ENCODE data around the gene PDE7B.
A peak's percentile ranks its signal among the peaks of the same experiment; 100 is the strongest.

The PDE7B gene

GRCh38 chr6:136035378-136036070 lies 184.0 kb downstream of the PDE7B start:
- no peak for DNase-seq

GRCh38 chr6:136036071-136036380 lies 184.5 kb downstream of the PDE7B start:
- DNase-seq, result no peak

DNA sequence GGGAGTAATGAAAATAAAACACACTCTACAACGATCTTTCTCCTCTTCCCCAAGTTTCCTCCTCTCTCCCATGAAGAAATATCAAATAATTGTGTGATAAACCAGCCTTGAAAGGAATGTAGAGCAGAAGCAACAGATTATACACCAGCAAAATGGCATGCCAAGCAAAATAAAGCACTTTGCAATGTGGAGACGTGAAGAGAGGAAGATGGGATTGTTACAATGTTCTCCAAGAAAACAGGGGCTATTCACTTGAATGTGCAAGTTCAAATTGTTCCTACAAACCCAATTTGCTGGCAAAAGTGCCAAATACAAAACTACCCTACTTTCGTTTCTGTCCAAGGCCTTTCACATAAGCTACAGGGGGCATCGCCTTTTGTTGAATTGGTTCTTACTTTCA lies 185.1 kb downstream of the PDE7B start:
- DNase-seq, result no peak

- DNase-seq, result no peak
These were observed 185.9 kb downstream of the PDE7B start for GRCh38 chr6:136037242-136037875.

- DNase-seq, result peak; percentile 65
These were observed 186.5 kb downstream of the PDE7B start for GRCh38 chr6:136037876-136038460.

GRCh38 chr6:136038531-136038930 lies 187.0 kb downstream of the PDE7B start:
- no peak for DNase-seq

DNA sequence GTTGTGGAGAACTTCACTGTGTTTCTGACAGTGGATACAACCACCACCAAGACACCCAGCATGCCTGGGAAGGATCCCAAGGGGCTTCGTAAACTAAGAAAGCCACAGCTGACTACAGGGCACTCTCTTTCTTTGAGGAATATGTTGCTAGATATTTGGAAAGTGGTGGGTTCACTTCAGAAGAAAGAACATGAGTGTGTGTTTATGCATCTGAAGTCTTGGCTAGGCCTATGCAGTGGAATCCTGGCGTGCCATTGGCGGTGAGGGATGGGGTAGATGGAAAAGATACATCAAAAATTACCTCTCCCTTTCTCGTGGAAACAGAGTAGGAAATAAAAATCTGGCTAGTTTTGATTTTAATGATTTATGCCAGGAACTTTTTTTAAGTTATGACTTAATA lies 187.7 kb downstream of the PDE7B start:
- DNase-seq, result no peak

GRCh38 chr6:136050475-136050874 lies 199.0 kb downstream of the PDE7B start:
- DNase-seq, result no peak

DNA sequence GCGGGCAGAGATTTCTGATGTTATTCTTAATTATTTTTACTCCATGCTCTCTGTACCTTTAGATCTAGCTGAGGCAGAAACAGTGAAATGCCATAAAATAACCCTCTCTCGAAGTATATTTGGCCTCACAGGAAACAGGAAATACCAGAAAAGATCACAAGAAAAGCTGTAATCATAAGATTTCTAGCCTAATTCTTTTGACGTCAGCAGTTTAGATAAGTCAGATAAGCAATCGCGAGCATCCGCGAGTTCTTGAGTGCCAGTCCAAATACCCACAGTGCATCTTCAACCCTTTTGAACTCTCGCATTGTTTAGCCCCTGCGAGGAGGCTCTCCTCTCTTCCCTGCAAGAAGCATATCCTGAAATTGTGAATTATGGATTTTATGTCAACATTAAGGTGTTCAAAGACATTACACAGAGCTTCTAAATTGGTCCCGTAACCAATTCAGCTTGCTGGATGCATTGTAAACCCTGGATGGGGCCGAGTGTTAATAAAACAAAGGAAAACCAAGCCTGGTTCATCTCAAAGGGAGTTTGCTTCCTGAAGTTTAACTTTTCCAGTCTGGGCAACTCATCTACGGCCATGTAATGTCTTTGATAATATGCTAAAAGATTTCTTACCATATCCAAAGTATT lies 199.8 kb downstream of the PDE7B start:
- no peak for DNase-seq

GRCh38 chr6:136052031-136052430 lies 200.5 kb downstream of the PDE7B start:
- no peak for DNase-seq

DNA sequence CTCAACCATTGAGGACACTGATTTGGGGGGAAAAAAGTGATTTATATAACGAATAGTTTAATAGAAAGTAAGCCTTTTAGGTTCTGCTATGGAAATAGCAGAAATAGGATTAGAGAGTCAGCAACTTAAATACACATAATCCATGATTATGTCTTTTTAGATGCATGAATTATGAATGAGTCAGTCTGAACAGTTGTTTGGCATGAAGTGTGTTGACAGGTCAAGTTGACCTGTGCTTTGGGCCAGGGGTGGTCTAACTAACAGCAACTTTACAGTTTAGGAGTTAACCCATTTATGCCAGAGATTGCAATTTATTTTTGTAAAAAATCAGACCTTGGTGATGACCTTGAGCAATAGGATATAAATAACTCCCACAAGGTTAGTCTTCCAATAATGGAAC lies 207.4 kb downstream of the PDE7B start:
- no peak for DNase-seq

DNA sequence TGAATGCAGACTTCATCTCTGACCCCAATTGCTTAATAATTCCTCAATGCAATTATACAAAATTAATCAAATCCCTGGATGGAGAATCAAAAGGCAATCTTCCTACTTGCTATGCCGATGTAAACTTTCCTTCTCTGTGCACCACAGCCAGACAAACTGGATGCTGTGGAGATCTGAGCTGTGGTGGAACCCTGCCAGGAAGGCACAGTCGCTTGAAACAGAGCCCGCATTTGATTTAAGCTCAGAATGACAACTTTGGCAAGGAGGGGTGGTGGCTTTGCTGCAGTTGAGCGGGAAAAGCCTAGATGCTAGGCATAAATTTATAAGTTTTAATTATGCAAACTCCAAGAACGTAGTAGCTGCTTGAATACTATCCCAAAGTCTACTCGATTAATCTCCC lies 207.8 kb downstream of the PDE7B start:
- DNase-seq, result no peak

DNA sequence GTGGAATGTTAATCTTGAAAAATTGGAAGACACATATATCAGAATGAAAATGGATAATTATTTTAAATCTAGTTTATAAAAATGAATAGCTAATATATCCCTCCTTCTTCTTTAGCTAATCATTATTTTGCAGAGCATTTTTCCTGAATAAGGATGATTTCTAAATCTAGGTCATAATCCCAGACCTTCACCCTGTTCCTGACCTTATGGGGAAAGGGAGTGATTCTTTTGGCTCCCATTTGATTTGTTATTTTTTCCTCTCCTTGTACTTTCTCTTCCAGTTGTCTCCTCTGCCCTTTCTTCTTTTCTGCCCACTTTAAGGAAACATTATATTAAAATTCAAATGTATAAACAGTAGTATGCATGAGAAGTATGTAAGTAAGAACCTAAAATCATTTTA lies 208.6 kb downstream of the PDE7B start:
- no peak for DNase-seq

DNA sequence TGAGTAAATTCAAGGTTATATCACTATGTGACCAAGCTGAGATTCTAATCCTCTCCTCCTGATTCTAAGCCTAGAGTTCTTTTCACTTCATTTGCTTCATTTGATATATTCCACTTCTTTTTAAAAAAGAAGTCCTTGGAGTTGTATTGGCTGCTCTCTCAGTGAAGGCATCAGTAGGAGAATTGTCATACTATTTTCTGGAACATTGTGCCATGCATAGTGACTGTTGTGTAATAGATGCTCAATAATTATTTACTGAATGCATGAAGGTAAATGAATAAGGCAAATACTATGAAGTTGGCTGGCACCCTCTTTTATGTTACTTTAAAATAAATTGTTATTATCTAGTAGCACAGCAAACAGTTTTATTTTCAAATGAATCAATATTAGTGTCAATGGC lies 209.3 kb downstream of the PDE7B start:
- DNase-seq, result no peak

GRCh38 chr6:136061701-136062100 lies 210.2 kb downstream of the PDE7B start:
- DNase-seq, result no peak

- no peak for DNase-seq
These were observed 211.6 kb downstream of the PDE7B start for GRCh38 chr6:136063096-136063495.

GRCh38 chr6:136066005-136066404 lies 214.5 kb downstream of the PDE7B start:
- DNase-seq, result no peak

DNA sequence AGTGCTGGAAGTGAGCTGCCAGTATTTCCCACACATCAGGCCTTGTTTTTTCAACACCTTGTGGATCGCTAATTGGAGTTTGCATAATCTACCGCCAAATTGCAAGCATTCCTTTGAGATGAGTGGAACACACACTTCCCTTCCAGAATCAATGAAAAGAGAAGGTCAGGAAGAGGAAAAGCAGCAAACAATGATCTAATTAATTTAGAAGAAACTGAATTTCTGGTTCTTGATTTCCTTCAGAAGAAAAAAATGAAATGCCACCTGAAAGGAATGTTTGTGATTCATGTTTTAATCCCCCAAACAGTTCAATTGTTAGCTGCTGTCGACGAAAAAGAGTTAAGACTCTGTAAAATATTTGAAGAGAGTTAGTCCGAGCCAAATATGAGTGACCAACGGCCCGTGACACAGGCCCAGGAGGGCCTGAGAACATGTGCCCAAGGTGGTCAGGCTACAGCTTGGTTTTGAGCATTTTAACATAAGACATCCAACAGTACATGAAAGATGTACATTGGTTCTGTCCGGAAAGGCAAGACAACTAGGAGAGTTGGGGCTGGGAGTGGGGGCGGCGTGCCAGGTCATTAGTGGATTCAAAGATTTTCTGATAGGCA lies 216.3 kb downstream of the PDE7B start:
- no peak for DNase-seq

DNA sequence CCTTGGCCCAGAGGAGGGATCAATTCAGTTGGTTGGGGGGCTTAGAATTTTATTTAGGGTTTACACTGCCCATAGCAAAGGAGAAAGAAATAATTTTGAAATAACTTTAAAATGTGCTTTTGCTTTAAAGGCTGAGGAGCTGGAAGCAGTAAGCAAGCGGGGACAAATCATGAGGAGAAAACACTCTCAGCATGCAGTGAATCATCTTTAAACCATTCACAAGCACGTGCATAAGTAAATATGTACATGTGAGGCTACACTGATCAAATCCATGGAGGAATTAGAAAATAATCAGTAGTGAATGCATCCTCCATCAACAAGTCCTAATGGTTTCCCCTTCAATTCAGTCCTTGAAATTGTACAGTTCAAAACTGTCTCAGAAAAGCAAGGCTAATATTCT lies 217.6 kb downstream of the PDE7B start:
- no peak for DNase-seq

DNA sequence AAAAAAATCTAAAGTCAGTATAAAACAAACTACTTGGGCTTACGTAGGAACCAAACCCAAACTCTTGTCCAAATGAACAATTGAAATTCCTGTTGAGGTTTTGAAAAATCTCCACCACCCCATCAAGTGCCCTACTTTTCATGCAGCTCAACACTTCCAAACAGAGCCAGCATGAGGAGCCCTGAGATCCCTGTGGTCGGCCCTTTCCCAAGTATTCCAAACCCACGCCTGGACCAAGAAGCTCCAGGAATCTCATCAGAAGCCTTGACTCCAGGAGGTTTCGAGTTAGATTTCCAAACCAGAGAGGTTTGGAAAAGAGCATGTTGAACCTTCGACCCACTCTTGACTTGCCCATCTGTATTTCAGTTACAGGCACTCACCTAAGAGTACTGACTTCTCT lies 219.3 kb downstream of the PDE7B start:
- no peak for DNase-seq

DNA sequence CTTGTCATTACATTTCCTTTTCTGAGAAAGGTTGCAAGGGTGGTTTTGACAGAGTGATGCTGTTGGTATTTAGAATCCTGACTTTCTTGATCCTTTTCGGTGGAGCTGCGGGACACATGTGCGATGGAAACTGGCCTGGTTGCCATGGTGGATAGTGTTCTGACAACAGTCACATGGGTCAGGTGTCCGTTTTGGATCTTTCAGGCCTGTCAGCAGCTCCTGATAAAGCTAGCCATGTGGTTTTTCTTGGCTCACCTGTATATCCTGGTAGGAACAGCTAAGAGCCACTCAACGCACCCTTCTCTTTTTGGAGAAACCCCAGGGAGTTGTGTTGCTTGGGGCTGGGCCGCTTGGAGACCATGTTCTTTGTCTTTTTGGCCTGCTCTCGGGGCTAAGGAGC lies 221.2 kb downstream of the PDE7B start:
- no peak for DNase-seq

GRCh38 chr6:136073216-136073615 lies 221.7 kb downstream of the PDE7B start:
- no peak for DNase-seq

GRCh38 chr6:136076496-136076895 lies 225.0 kb downstream of the PDE7B start:
- no peak for DNase-seq
